Type B pancreatic cell (in vitro differentiated cells): ENCODE results near the gene MCOLN1. TPM values are rescaled to one million over a fixed set of nuclear protein-coding genes. Genes with fewer than 3 reads are reported as not detected.

ENCODE experiments used
- DNase-seq: peaks from one replicate; pipeline ENCODE4 v3.0.0; 2021; ENCODE audit warnings: mixed read lengths; ENCODE audit not compliant: unreplicated experiment; ENCODE audit errors: extremely low spot score
- H3K27ac Mint-ChIP-seq: 2 replicates; pipeline ENCODE4 v1.8.0; 2021; ENCODE audit warnings: mild to moderate bottlenecking, mixed read lengths
- H3K27me3 Mint-ChIP-seq: 2 replicates; pipeline ENCODE4 v1.8.0; 2021; ENCODE audit warnings: mixed read lengths
- H3K36me3 Mint-ChIP-seq: 2 replicates; pipeline ENCODE4 v1.8.0; 2021; ENCODE audit warnings: mixed read lengths
- H3K4me1 Mint-ChIP-seq: one replicate; pipeline ENCODE4 v1.8.0; 2021; ENCODE audit warnings: mixed read lengths; ENCODE audit not compliant: unreplicated experiment
- H3K4me3 Mint-ChIP-seq: 2 replicates; pipeline ENCODE4 v1.8.0; 2021; ENCODE audit warnings: mild to moderate bottlenecking, mixed read lengths
- H3K9me3 Mint-ChIP-seq: 2 replicates; pipeline ENCODE4 v1.8.0; 2021; ENCODE audit warnings: mixed read lengths
- CTCF ChIP-seq: fragments of 200-600 bp; sonication (generic); conservative IDR thresholded peaks from 2 replicates; pipeline ENCODE4 v1.5.0; 2021; ENCODE audit warnings: antibody characterized with exemption, mild to moderate bottlenecking
- long read RNA-seq: library from polyadenylated mRNA; unstranded; transcript quantifications from one replicate; pipeline ENCODE4 v2.0.0, GENCODE V29; 2020
- total RNA-seq: library from RNA; stranded (reverse); gene quantifications from 2 replicates; pipeline ENCODE4 v1.2.1, GENCODE V29; 2021; ENCODE audit warnings: low replicate concordance

The MCOLN1 gene
- 24.0 and 24.3 TPM in 2 replicates for total RNA-seq
- long read RNA-seq, result 0 reads

DNA sequence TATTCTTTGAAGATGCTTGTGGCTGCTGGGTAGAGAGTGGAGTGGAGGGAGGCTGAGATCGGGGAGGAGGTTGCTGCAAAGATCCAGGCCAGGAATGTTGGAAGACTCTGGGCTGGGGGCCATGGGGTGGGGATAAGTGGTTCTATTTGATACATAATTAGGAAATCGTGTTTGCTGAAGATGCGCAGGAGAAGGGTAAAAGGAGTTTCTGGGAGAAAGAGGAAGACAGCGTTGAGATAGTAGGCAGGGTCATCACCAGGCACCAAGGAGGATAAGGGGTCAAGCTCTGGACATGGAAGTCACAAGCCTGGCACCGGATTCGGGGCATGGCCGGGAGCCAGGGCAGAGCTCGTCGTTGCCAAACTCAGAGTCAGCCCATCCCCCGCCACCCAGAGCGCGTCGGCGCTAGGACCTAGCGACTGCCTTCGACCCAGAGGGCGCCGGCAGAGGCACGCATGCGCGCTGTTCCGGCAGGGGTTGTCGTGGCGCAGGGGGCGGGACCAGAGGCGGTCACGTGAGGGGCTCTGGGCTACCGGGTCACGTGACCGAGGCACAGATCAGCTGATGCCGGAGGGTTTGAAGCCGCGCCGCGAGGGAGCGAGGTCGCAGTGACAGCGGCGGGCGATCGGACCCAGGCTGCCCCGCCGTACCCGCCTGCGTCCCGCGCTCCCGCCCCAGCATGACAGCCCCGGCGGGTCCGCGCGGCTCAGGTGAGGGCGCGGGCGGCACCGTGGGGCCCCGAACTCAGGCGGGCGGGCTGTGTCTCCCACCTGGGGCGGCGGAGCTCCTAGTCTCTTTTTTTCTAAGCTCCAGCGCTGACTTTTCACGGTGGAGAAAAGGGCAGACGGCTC is at the start of gene MCOLN1:
TSS of gene MCOLN1 (plus strand) at position 553 of the 851 bp plus-strand sequence. CDS start at position 680, 127 bp downstream.
- H3K36me3 Mint-ChIP-seq, result peaks cover 6% of the 10 kb centered on the region
- H3K4me1 Mint-ChIP-seq, result peaks cover 10% of the 10 kb centered on the region
- DNase-seq, result peak; percentile 100
- TF ChIP-seq CTCF, result no peak
- H3K4me3 Mint-ChIP-seq, result peak within 1 kb of the TSS; percentile 89
- no peaks in the 10 kb centered on the region for H3K27me3 Mint-ChIP-seq
- no peaks in the 10 kb centered on the region for H3K9me3 Mint-ChIP-seq
- H3K27ac Mint-ChIP-seq, result peak within 1 kb of the TSS; percentile 82

DNA sequence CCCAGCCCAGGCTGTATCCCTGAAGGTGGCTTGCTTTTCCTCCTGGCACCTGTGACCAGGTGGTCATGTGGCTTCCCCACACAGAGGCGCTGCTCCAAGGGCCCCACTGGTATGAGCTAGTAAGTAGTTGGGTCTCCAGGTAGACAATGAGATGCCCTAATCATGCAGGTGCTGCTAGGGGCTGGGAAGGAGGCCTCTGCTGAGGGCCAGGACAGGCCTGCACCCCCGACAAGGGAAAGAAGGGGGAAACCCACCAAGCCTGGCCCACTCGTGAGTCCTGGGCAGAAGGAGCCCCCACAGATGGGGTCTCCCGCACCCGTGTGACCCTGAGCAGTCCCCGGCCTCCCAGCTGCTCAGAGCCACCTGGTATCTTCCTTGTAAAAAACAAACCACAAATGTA is 46.8 kb upstream of the MCOLN1 start:
- Mint-ChIP-seq H3K27ac (no peak overlapping the region), H3K27me3 (no peaks in the 10 kb centered on the region), H3K4me1 (peaks cover 10% of the 10 kb centered on the region), H3K4me3 (no peak overlapping the region), H3K9me3 (no peaks in the 10 kb centered on the region), H3K36me3 (no peaks in the 10 kb centered on the region)
- no peak for DNase-seq
- TF ChIP-seq CTCF, result no peak

DNA sequence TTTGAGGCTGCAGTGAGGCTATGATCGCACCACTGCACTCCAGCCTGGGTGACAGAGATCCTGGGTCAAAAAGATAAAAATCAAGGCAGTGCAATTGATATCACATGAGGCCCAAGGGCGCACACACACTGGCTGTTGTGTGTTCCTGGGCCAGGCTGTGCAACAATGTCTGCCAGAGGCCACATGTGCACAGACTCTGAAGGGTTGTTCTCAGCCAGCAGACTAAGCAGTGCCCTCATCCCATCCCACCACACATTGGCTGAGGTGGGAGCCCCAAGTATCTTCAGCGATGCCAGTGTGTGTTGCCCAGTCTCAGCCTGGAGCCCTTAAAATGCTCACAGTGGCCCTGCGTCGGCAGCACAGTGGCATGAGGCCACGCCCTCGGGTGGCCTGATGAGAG is 46.2 kb upstream of the MCOLN1 start:
- Mint-ChIP-seq H3K9me3 (no peaks in the 10 kb centered on the region), H3K27me3 (no peaks in the 10 kb centered on the region), H3K4me3 (no peak overlapping the region), H3K36me3 (no peaks in the 10 kb centered on the region), H3K27ac (no peak overlapping the region), H3K4me1 (peaks cover 11% of the 10 kb centered on the region)
- DNase-seq, result no peak
- no peak for TF ChIP-seq CTCF

DNA sequence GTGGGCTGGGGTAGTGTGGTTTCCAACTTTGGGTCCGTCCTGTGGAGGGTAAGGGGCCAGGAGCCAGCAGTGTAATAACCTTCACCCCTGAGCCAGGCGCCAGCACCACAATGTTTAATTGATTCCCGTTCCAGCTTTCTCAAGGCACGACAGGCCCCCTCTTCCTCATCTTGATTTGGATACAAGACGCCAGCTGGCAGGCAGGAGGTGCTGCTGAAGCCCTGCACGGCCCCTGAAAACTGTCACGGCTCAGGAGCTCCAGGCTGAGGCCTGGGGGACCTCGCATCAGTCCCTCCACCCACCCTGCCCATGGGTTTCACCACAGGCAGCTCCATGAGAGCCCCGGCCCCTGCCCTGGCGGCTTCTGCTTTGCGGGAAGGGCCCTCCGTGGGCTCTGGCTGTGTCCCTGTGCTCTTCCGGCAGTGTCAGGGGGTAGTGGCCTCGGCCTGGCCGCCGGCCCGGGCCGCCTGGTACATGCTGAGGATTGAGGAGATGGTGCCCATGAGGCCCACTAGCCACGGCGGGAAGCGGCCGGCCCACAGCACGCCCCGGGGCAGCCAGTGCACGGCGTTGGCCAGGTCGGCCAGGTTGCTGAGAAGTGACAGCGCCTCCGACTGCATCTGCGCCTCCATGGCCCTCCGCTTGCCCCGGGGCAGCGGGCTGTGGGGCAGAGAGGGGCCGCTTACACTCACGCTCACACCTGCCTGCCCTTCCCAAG is 45.5 kb upstream of the MCOLN1 start:
- Mint-ChIP-seq H3K4me3 (no peak overlapping the region), H3K36me3 (no peaks in the 10 kb centered on the region), H3K27me3 (no peaks in the 10 kb centered on the region), H3K4me1 (peaks cover 11% of the 10 kb centered on the region), H3K9me3 (no peaks in the 10 kb centered on the region), H3K27ac (no peak overlapping the region)
- TF ChIP-seq CTCF, result no peak
- no peak for DNase-seq

DNA sequence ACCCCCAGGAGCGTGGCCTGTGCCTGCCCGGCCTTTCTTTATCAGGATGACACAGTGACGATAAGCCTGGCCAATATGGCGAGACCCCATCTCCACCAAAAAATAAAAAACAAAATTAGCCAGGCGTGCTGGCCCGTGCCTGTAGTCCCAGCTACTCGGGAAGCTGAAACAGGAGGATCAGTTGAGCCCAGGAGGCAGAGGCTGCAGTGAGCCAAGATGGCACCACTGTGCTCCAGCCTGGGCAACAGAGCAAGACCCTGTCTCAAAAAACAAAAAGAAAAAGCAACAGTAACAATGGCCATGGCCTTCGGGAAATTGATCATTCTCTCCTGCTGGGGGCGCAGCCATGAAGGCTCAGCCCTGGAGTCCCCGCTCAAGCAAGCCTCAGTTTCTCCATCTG is 44.7 kb upstream of the MCOLN1 start:
- Mint-ChIP-seq H3K27me3 (no peaks in the 10 kb centered on the region), H3K27ac (no peak overlapping the region), H3K4me1 (peaks cover 11% of the 10 kb centered on the region), H3K9me3 (no peaks in the 10 kb centered on the region), H3K4me3 (no peak overlapping the region), H3K36me3 (no peaks in the 10 kb centered on the region)
- no peak for TF ChIP-seq CTCF
- no peak for DNase-seq
